Epithelial cell of proximal tubule (primary cell): Measurements from ENCODE around the gene BST1. TPM values are rescaled to one million over a fixed set of nuclear protein-coding genes. Genes with fewer than 3 reads are reported as not detected.
"Not testable (repeated sequence)": the region's sequence is repeated elsewhere in the genome, so short reads cannot be mapped to it uniquely, and the experiment has no call there.

ENCODE experiments used
- DNase-seq: peaks from one replicate; pipeline ENCODE4 v3.0.0-alpha.2; 2011; ENCODE audit warnings: low read depth
- H3K4me3 ChIP-seq: 2 replicates; pipeline ENCODE4 v1.5.1; 2011; ENCODE audit warnings: low read depth, mild to moderate bottlenecking, low read length
- total RNA-seq: library from RNA; depleted of rRNA; stranded (reverse); fragments of >200 nt; gene quantifications from 2 replicates; pipeline ENCODE4 v1.2.3, GENCODE V29; 2015
- TF ChIP-seq, protein P1 (sequence below): conservative IDR thresholded peaks from 2 replicates; pipeline ENCODE4 v1.5.1; 2012; ENCODE audit warnings: low read depth, mild to moderate bottlenecking, low read length

BST1 gene
- total RNA-seq, 1 donor from 2014 or later, result 13.0 TPM

DNA sequence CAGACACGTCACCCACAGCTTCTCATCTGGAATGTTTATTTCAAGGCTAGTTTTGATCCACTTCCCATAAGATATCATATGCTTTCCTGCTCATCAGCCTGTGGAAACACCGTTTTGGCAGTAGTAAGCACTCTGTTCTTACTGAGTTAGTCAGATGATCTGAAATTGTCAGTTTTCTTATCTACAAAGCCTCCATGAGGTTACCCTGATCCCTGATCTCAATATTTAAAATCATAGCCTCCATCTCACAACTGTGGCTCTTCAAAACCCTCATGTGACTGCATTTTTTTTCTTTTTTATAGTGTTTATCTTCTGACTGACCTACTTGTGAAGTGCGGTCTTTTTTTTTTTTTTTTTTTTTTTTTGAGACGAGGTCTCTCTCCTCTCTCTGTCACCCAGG is 22.7 kb downstream of the BST1 start:
- DNase-seq, result no peak
- H3K4me3 ChIP-seq, result no peak overlapping the region
- TF ChIP-seq, protein P1, sequence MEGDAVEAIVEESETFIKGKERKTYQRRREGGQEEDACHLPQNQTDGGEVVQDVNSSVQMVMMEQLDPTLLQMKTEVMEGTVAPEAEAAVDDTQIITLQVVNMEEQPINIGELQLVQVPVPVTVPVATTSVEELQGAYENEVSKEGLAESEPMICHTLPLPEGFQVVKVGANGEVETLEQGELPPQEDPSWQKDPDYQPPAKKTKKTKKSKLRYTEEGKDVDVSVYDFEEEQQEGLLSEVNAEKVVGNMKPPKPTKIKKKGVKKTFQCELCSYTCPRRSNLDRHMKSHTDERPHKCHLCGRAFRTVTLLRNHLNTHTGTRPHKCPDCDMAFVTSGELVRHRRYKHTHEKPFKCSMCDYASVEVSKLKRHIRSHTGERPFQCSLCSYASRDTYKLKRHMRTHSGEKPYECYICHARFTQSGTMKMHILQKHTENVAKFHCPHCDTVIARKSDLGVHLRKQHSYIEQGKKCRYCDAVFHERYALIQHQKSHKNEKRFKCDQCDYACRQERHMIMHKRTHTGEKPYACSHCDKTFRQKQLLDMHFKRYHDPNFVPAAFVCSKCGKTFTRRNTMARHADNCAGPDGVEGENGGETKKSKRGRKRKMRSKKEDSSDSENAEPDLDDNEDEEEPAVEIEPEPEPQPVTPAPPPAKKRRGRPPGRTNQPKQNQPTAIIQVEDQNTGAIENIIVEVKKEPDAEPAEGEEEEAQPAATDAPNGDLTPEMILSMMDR, result no peak

DNA sequence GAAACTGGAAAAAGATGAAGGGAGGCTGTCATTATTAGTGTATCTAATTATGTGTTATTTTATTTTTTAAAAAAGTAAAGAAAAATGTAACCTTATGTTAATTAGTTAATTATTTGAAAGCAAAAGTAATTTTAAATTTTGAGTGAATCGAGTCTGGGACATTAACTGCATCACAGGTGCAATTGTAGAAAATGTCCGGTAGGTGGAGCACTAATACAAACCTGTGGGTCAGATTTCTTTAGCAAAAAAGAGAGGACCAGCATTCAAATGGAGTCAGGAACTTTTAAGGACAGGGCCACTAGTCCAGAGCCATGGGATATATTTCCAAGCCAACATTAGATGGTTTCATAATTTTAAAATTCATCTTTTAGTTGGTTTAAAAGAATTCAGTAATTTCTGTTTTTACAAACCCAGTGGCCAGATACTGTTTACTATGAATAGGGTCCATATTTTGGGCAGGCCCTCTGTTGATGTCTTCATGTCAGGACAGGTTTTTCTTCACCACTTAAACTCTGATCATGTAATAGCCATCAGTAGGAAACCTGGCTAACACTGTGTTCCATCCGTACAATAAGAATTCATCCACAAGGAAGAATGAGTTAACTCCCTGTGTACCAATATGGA is 27.2 kb downstream of the BST1 start:
- DNase-seq, result no peak
- no peak overlapping the region for H3K4me3 ChIP-seq

DNA sequence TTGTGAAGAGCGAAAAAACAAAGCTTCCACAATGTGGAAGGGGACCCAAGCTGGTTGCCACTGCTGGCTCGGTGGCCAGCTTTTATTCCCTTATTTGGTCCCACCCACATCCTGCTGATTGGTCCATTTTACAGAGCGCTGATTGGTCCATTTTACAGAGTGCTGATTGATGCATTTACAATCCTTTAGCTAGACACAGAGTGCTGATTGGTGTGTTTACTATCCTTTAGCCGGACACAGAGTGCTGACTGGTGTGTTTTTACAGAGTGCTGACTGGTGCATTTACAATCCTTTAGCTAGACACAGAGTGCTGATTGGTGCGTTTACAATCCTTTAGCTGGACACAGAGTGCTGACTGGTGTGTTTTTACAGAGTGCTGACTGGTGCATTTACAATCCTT is 30.2 kb downstream of the BST1 start:
- H3K4me3 ChIP-seq, DNase-seq: not testable (repeated sequence)

More for the DNA sequence above, 27.2 kb downstream of the BST1 start:
- TF ChIP-seq, protein P1, result peak; percentile 84

DNA sequence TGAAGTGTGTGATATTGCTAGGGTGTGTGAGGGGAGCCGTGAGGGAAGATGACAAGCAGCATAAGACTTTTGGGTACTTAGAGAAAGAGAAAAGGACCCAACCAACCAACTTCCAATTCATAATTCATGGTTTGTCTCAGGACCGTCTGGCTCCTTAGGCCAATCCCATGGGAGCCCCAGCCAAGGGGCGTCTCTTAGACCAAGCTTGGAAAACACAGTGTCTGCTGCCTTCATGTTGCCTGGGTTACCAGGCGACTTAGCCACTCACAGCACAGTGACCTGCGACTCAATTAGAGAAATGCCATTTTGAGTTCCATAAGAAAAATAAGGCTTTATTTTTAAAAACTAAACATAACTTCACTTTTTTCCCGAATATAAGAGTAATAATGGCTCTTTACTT is 32.7 kb downstream of the BST1 start:
- no peak overlapping the region for H3K4me3 ChIP-seq
- DNase-seq, result no peak
- TF ChIP-seq, protein P1, result no peak

DNA sequence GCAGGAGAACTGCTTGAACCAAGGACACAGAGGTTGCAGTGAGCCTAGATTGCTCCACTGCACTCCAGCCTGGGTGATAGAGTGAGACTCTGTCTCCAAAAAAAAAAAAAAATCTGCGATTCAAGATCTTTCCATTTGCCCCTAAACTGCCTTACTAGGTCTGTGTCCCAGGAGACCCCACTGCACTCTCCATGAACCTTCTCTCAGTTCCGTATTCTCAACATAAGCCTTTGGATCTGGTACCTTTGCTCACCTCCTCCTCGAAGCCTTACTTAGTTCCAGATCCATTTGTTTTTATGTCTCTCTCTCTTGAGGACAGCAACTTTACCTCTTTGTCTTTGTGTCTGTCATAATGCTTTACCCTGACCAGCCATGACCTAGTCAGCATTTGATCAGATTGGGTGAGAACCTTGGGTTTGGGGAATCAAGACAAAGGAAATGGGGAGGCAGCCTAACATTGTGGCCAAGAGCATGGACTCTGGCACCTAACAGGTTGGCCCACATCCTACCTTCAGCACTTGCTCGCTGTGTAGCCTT is 33.7 kb downstream of the BST1 start:
- no peak for DNase-seq
- no peak overlapping the region for H3K4me3 ChIP-seq
- TF ChIP-seq, protein P1, result no peak

DNA sequence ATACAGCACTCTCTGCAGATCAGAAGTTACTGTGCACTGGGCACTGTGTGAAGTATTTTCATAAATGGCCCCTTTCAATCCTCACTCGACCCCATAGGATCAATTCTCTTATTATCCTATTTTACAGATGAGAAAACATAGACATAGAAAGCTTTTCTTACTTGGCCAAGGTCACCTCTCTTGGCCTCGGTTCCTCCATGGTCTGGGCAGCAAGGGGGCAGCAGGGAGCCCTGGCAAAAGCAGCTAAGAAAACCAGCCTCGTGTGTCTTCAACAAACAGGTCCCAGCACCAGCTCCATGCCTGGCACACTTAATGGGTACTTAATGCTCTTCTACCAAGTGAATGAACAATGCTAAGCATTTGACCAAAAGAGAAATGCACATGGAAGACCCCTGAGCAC is 34.4 kb downstream of the BST1 start:
- TF ChIP-seq, protein P1, result no peak
- no peak overlapping the region for H3K4me3 ChIP-seq
- DNase-seq, result no peak

DNA sequence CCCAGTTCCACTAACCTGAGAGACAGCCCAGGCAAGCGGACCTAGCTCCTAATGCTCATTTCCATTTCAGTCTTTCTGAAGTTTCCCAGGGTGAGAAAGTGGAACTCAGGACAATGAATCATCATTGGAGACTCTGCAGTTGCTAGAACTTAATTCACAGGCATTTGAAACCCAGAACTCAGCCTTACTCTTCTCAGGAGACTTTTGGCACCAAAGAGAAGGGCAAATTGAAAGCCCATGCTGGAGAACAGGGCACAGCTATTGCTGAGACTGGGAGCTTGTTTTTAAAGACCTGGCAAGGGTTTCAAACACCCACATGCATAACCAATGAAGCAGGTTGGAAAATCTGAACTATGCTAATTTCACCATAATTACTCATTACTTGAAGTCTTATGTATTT is 36.0 kb downstream of the BST1 start:
- TF ChIP-seq, protein P1, result no peak
- no peak for DNase-seq

More for the DNA sequence above, 36.0 kb downstream of the BST1 start:
- no peak overlapping the region for H3K4me3 ChIP-seq
